Measurements from ENCODE around the gene MTHFD2. TPM values are rescaled to one million over a fixed set of nuclear protein-coding genes. Genes with fewer than 3 reads are reported as not detected.

Gene MTHFD2
- total RNA-seq, 5 donors from 2014 or later (not counting 1 experiment from before 2014, with no cell fraction given) = 26.3 to 59.3 (median 47.9) TPM

DNA sequence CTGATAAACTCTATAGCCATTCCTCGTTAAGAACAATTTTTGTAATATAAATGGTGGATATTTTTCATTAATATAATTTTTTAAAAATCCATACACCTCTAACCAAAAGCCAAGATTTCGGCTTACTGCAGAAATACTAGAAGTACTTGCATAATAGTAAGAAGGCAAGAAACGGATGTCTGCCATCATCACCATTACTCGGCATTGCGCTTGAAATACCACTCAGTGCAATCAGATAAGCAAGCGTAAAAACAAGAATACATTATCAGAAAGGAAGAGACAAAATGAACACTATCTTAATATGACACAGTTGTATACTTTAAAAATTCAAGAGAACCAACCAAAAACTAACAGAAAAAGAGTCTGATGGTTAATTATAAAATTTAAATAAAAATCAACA, 35.5 kb upstream of the MTHFD2 start:
- POLR2A ChIA-PET = no interaction called here
- no peak for DNase-seq
- Mint-ChIP-seq H3K36me3 (peaks cover 46% of the 10 kb centered on the region), H3K27me3 (no peaks in the 10 kb centered on the region), H3K4me3 (no peak overlapping the region), H3K4me1 (peaks cover 4 to 11% (median 8%) of the 10 kb centered on the region in 3 donors), H3K9me3 (peaks cover 0 to 7% (median 0%) of the 10 kb centered on the region in 3 donors), H3K27ac (no peak overlapping the region)
- ATAC-seq (replicated peaks in 1 of 4) = no peak
- no peaks in the 10 kb centered on the region for H3K4me1 ChIP-seq (ENCODE audit: control insufficient read depth in 1 of 2, extremely low read depth in 1 of 2, insufficient read depth in 2 of 2, low read length in 2 of 2)
- no peak overlapping the region for H3K4me3 ChIP-seq (ENCODE audit: control insufficient read depth in 1 of 2, extremely low read depth in 1 of 2, low read length in 1 of 2)
- peaks cover 12 to 82% of the 10 kb centered on the region in 2 donors for H3K36me3 ChIP-seq (ENCODE audit: control insufficient read depth in 2 of 2, extremely low read depth in 1 of 2, insufficient read depth in 1 of 2, low read length in 1 of 2)
- H3K27ac ChIP-seq (ENCODE audit: low read length) = no peak overlapping the region
- WGBS (ENCODE audit: insufficient coverage) = no CpG with 5 or more reads among the region's 6 CpGs
- H3K9me3 ChIP-seq = no peaks in the 10 kb centered on the region
- CTCF ChIA-PET = interaction anchor here in 1 of 2 donors (0.6 to 1.2 kb wide), 2 partner anchors 16 to 388 kb away, joined by 4 to 6 read pairs; partner anchors contain the start of gene MOB1A
- no peaks in the 10 kb centered on the region for H3K27me3 ChIP-seq (replicated peaks in 1 of 2; ENCODE audit: control insufficient read depth in 2 of 2, extremely low read depth in 1 of 2, insufficient read depth in 2 of 2, low read length in 1 of 2)

DNA sequence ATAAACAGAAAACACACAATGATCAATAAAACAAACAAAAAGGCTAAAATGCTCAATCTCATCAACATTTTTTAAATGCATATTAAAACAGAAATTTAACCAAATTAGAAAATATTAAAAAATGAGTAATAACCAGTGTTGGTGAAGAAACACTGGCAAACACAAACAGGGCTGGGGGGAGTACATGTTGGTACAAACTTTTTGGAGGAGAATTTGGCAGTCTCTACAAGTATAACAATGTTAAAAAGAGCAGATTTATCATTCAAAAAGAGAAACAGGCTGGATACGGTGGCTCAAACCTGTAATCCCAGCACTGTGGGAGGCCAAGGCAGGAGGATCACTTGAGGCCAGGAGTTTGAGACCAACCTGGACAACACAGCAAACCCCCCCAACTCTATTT, 33.7 kb upstream of the MTHFD2 start:
- H3K4me1 Mint-ChIP-seq = peaks cover 9 to 15% (median 11%) of the 10 kb centered on the region in 3 donors
- ATAC-seq (replicated peaks in 1 of 4) = no peak
- H3K27ac Mint-ChIP-seq = no peak overlapping the region
- H3K4me3 Mint-ChIP-seq = no peak overlapping the region
- Histone ChIP-seq H3K27ac (ENCODE audit: low read length) (no peak overlapping the region), H3K36me3 (ENCODE audit: control insufficient read depth in 2 of 2, extremely low read depth in 1 of 2, insufficient read depth in 1 of 2, low read length in 1 of 2) (peaks cover 15 to 79% of the 10 kb centered on the region in 2 donors), H3K27me3 (replicated peaks in 1 of 2; ENCODE audit: control insufficient read depth in 2 of 2, extremely low read depth in 1 of 2, insufficient read depth in 2 of 2, low read length in 1 of 2) (no peaks in the 10 kb centered on the region), H3K4me3 (ENCODE audit: control insufficient read depth in 1 of 2, extremely low read depth in 1 of 2, low read length in 1 of 2) (no peak overlapping the region), H3K9me3 (no peaks in the 10 kb centered on the region), H3K4me1 (ENCODE audit: control insufficient read depth in 1 of 2, extremely low read depth in 1 of 2, insufficient read depth in 2 of 2, low read length in 2 of 2) (no peaks in the 10 kb centered on the region)
- ChIA-PET CTCF (interaction anchor here in 1 of 2 donors (1.3 kb wide), 1 partner anchor 14 kb away, joined by 14 read pairs; the partner anchor contains the start of gene MOB1A), POLR2A (interaction anchor here in 1 of 2 donors (0.6 to 1.2 kb wide), 2 partner anchors 14 to 320 kb away, joined by 3 read pairs; partner anchors contain the start of gene MOB1A)
- H3K36me3 Mint-ChIP-seq = peaks cover 48% of the 10 kb centered on the region
- H3K27me3 Mint-ChIP-seq = no peaks in the 10 kb centered on the region
- no peak for DNase-seq
- peaks cover 0 to 7% (median 0%) of the 10 kb centered on the region in 3 donors for H3K9me3 Mint-ChIP-seq
- no CpG with 5 or more reads among the region's 1 CpG for WGBS (ENCODE audit: insufficient coverage)

- Histone ChIP-seq H3K36me3 (ENCODE audit: control insufficient read depth in 2 of 2, extremely low read depth in 1 of 2, insufficient read depth in 1 of 2, low read length in 1 of 2) (peaks cover 21 to 70% of the 10 kb centered on the region in 2 donors), H3K4me3 (ENCODE audit: control insufficient read depth in 1 of 2, extremely low read depth in 1 of 2, low read length in 1 of 2) (no peak overlapping the region), H3K27ac (ENCODE audit: low read length) (no peak overlapping the region), H3K9me3 (no peaks in the 10 kb centered on the region), H3K4me1 (ENCODE audit: control insufficient read depth in 1 of 2, extremely low read depth in 1 of 2, insufficient read depth in 2 of 2, low read length in 2 of 2) (peaks cover 0 to 4% of the 10 kb centered on the region in 2 experiments), H3K27me3 (replicated peaks in 1 of 2; ENCODE audit: control insufficient read depth in 2 of 2, extremely low read depth in 1 of 2, insufficient read depth in 2 of 2, low read length in 1 of 2) (no peaks in the 10 kb centered on the region)
- POLR2A ChIA-PET = interaction anchor here in 1 of 2 donors (0.6 kb wide), 1 partner anchor 10 kb away, joined by 3 read pairs; the partner anchor contains the start of gene MOB1A
- ATAC-seq (replicated peaks in 1 of 4) = no peak
- Mint-ChIP-seq H3K27me3 (no peaks in the 10 kb centered on the region), H3K4me3 (no peak overlapping the region), H3K27ac (no peak overlapping the region), H3K36me3 (peaks cover 44% of the 10 kb centered on the region), H3K4me1 (peaks cover 21 to 24% (median 24%) of the 10 kb centered on the region in 3 donors), H3K9me3 (peaks cover 0 to 7% (median 0%) of the 10 kb centered on the region in 3 donors)
- WGBS (ENCODE audit: insufficient coverage) = no CpG with 5 or more reads among the region's 2 CpGs
- DNase-seq = no peak
- CTCF ChIA-PET = no interaction called here
Measured at GRCh38 chr2:74168739-74169138, 29.7 kb upstream of the MTHFD2 start.

- H3K4me1 Mint-ChIP-seq = peaks cover 46 to 56% (median 48%) of the 10 kb centered on the region in 3 donors
- no peaks in the 10 kb centered on the region for H3K9me3 ChIP-seq
- peaks cover 15% of the 10 kb centered on the region for H3K36me3 Mint-ChIP-seq
- H3K4me3 Mint-ChIP-seq = peak overlapping the region in 2 of 3 donors; percentile 48 to 85
- ChIA-PET POLR2A (interaction anchor here in 1 of 2 donors (0.5 kb wide), 2 partner anchors 150 to 245 kb away, joined by 3 to 6 read pairs; no protein-coding TSS in a partner anchor), CTCF (interaction anchor here (0.6 kb wide), 2 partner anchors 145 to 239 kb away, joined by 3 read pairs; no protein-coding TSS in a partner anchor)
- no peak for ATAC-seq (replicated peaks in 1 of 4)
- peaks cover 6 to 22% of the 10 kb centered on the region in 2 donors for H3K36me3 ChIP-seq (ENCODE audit: control insufficient read depth in 2 of 2, extremely low read depth in 1 of 2, insufficient read depth in 1 of 2, low read length in 1 of 2)
- no peak overlapping the region for H3K4me3 ChIP-seq (ENCODE audit: control insufficient read depth in 1 of 2, extremely low read depth in 1 of 2, low read length in 1 of 2)
- no peak for DNase-seq
- no CpG with 5 or more reads among the region's 1 CpG for WGBS (ENCODE audit: insufficient coverage)
- H3K9me3 Mint-ChIP-seq = no peaks in the 10 kb centered on the region
- H3K27me3 ChIP-seq (replicated peaks in 1 of 2; ENCODE audit: control insufficient read depth in 2 of 2, extremely low read depth in 1 of 2, insufficient read depth in 2 of 2, low read length in 1 of 2) = no peaks in the 10 kb centered on the region
- H3K27me3 Mint-ChIP-seq = no peaks in the 10 kb centered on the region
- no peak overlapping the region for H3K27ac ChIP-seq (ENCODE audit: low read length)
- H3K27ac Mint-ChIP-seq = peak overlapping the region in 1 of 2 donors; percentile 57
- peaks cover 15 to 34% of the 10 kb centered on the region in 2 experiments for H3K4me1 ChIP-seq (ENCODE audit: control insufficient read depth in 1 of 2, extremely low read depth in 1 of 2, insufficient read depth in 2 of 2, low read length in 2 of 2)
Measured at GRCh38 chr2:74174909-74175308, 23.5 kb upstream of the MTHFD2 start.

DNA sequence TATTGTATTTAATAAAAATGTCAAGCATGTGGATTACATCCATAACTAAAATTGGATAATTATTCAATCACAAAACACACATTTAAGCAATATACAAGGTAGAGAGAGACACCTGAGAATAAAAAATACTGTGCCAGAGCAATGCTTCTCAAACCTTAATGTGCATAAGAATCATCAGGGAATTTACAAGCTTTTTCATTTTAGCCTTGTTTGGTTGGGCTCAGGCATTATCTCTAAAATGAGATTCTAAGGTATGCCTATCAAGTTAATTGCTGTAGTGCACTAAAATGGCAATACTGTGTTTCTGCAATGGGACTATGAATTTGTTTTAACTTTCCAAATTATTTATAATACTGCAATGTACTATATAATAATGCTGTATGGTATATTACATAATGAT, 20.7 kb upstream of the MTHFD2 start:
- Mint-ChIP-seq H3K27me3 (no peaks in the 10 kb centered on the region), H3K27ac (peak overlapping the region; percentile 87 to 95), H3K36me3 (peaks cover 6% of the 10 kb centered on the region), H3K4me1 (peaks cover 38 to 46% (median 41%) of the 10 kb centered on the region in 3 donors), H3K4me3 (peak overlapping the region; percentile 85 to 89 (median 88)), H3K9me3 (no peaks in the 10 kb centered on the region)
- ChIA-PET POLR2A (interaction anchor here (0.6 to 1.4 kb wide), 6 partner anchors 19 to 349 kb away, joined by 3 to 5 read pairs (median 4); partner anchors contain the start of genes MTHFD2 (in 1 of the 2) and STAMBP (in 1 of the 2)), CTCF (interaction anchor here in 1 of 2 donors (0.7 to 2.6 kb wide), 5 partner anchors 12 to 353 kb away, joined by 3 to 27 read pairs (median 11); partner anchors contain the start of gene MTHFD2)
- peaks cover 15 to 33% of the 10 kb centered on the region in 2 experiments for H3K4me1 ChIP-seq (ENCODE audit: control insufficient read depth in 1 of 2, extremely low read depth in 1 of 2, insufficient read depth in 2 of 2, low read length in 2 of 2)
- no peak for DNase-seq
- ATAC-seq (replicated peaks in 1 of 4) = no peak
- peaks cover 0 to 3% of the 10 kb centered on the region in 2 donors for H3K36me3 ChIP-seq (ENCODE audit: control insufficient read depth in 2 of 2, extremely low read depth in 1 of 2, insufficient read depth in 1 of 2, low read length in 1 of 2)
- H3K4me3 ChIP-seq (ENCODE audit: control insufficient read depth in 1 of 2, extremely low read depth in 1 of 2, low read length in 1 of 2) = peak overlapping the region; percentile 76 to 89
- no peaks in the 10 kb centered on the region for H3K27me3 ChIP-seq (replicated peaks in 1 of 2; ENCODE audit: control insufficient read depth in 2 of 2, extremely low read depth in 1 of 2, insufficient read depth in 2 of 2, low read length in 1 of 2)
- H3K27ac ChIP-seq (ENCODE audit: low read length) = peak overlapping the region; percentile 88
- H3K9me3 ChIP-seq = no peaks in the 10 kb centered on the region

GRCh38 chr2:74178211-74179062, 20.0 kb upstream of the MTHFD2 start, which contains the start of gene MOB1A:
Gene MOB1A (minus strand): TSS chr2:74178879. CDS start chr2:74178674, 205 bp downstream.
- peaks cover 15 to 30% of the 10 kb centered on the region in 2 experiments for H3K4me1 ChIP-seq (ENCODE audit: control insufficient read depth in 1 of 2, extremely low read depth in 1 of 2, insufficient read depth in 2 of 2, low read length in 2 of 2)
- 0% methylated on average over 72 of the region's 84 CpGs for WGBS (ENCODE audit: insufficient coverage)
- CTCF ChIA-PET = interaction anchor here (0.6 to 2.6 kb wide), 25 partner anchors 11 to 442 kb away, joined by 3 to 27 read pairs (median 5); partner anchors contain the start of genes MTHFD2 (in 1 of the 2), STAMBP (in 1 of the 2) and TPRKB (in 1 of the 2)
- H3K27ac ChIP-seq (ENCODE audit: low read length) = peak within 1 kb of the TSS; percentile 88
- H3K4me3 Mint-ChIP-seq = peak within 1 kb of the TSS; percentile 85 to 89 (median 88)
- ATAC-seq (replicated peaks in 1 of 4) (peak; percentile 93 to 96 (median 95)), DNase-seq (peak; percentile 93 to 99 (median 96))
- H3K36me3 ChIP-seq (ENCODE audit: control insufficient read depth in 2 of 2, extremely low read depth in 1 of 2, insufficient read depth in 1 of 2, low read length in 1 of 2) = peaks cover 0 to 3% of the 10 kb centered on the region in 2 donors
- H3K27me3 ChIP-seq (replicated peaks in 1 of 2; ENCODE audit: control insufficient read depth in 2 of 2, extremely low read depth in 1 of 2, insufficient read depth in 2 of 2, low read length in 1 of 2) = no peaks in the 10 kb centered on the region
- H3K27me3 Mint-ChIP-seq = no peaks in the 10 kb centered on the region
- no peaks in the 10 kb centered on the region for H3K9me3 Mint-ChIP-seq
- peaks cover 34 to 43% (median 37%) of the 10 kb centered on the region in 3 donors for H3K4me1 Mint-ChIP-seq
- H3K27ac Mint-ChIP-seq = peak within 1 kb of the TSS; percentile 87 to 95
- H3K9me3 ChIP-seq = no peaks in the 10 kb centered on the region
- POLR2A ChIA-PET = interaction anchor here (0.5 to 1.4 kb wide), 21 partner anchors 9 to 879 kb away, joined by 3 to 11 read pairs (median 4); partner anchors contain the start of genes STAMBP (in 2 of the 2) and MTHFD2 (in 1 of the 2)
- H3K36me3 Mint-ChIP-seq = peaks cover 3% of the 10 kb centered on the region
- peak within 1 kb of the TSS; percentile 76 to 89 for H3K4me3 ChIP-seq (ENCODE audit: control insufficient read depth in 1 of 2, extremely low read depth in 1 of 2, low read length in 1 of 2)
